ENCODE data around the gene ACTL8.

- no peak for TF ChIP-seq CTCF (IDR thresholded peaks at IDR 0.05)
- TF ChIP-seq ZSCAN20 (CRISPR knock-in tag; IDR thresholded peaks at IDR 0.05), result no peak
- TF ChIP-seq SREBF2 (IDR thresholded peaks at IDR 0.05), result no peak
- no peak for TF ChIP-seq ESRRA (IDR thresholded peaks at IDR 0.05; ENCODE audit: borderline replicate concordance, low read length)
- no peak for TF ChIP-seq CEBPB (IDR thresholded peaks at IDR 0.05)
- TF ChIP-seq REST (IDR thresholded peaks at IDR 0.05), result no peak
- no peak for TF ChIP-seq MAFK (IDR thresholded peaks at IDR 0.05; ENCODE audit: partially characterized antibody)
- no peak for TF ChIP-seq MAZ (IDR thresholded peaks at IDR 0.05; ENCODE audit: borderline replicate concordance, low read depth, low read length)
- no peak for TF ChIP-seq POLR2A (IDR thresholded peaks at IDR 0.05; ENCODE audit: low read length)
These were observed 87.6 kb downstream of the ACTL8 start for GRCh38 chr1:17842686-17843085.
